H9 (cell line): Measurements from ENCODE around the gene ANXA10. TPM values are rescaled to one million over a fixed set of nuclear protein-coding genes. Genes with fewer than 3 reads are reported as not detected.
"Not testable (repeated sequence)": the region's sequence is repeated elsewhere in the genome, so short reads cannot be mapped to it uniquely, and the experiment has no call there.

Source experiments
- DNase-seq: peaks from one replicate; pipeline ENCODE4 v3.0.0-alpha.2; 2017
- H2AFZ ChIP-seq: one replicate; pipeline ENCODE4 v1.6.1; 2013; ENCODE audit warnings: mild to moderate bottlenecking, low read length, control low read depth, moderate library complexity
- H2AK5ac ChIP-seq: 2 replicates; pipeline ENCODE4 v1.6.1; 2013; ENCODE audit warnings: low read length, control low read depth, mixed read lengths; ENCODE audit not compliant: insufficient read length
- H2BK120ac ChIP-seq: one replicate; pipeline ENCODE4 v1.6.1; 2013; ENCODE audit warnings: low read depth, mild to moderate bottlenecking, low read length, control low read depth, inconsistent platforms; ENCODE audit not compliant: poor library complexity, severe bottlenecking
- H2BK12ac ChIP-seq: 2 replicates; pipeline ENCODE4 v1.6.1; 2013; ENCODE audit warnings: low read length, control low read depth, mixed read lengths, low read depth; ENCODE audit not compliant: insufficient read length
- H2BK15ac ChIP-seq: 2 replicates; pipeline ENCODE4 v1.6.1; 2013; ENCODE audit warnings: low read depth, low read length, control low read depth
- H2BK20ac ChIP-seq: one replicate; pipeline ENCODE4 v1.6.1; 2013; ENCODE audit warnings: low read depth, mild to moderate bottlenecking, low read length, control low read depth, inconsistent platforms; ENCODE audit not compliant: poor library complexity, severe bottlenecking
- H2BK5ac ChIP-seq: 2 replicates; pipeline ENCODE4 v1.6.1; 2013; ENCODE audit warnings: low read length, control low read depth, mixed read lengths; ENCODE audit not compliant: insufficient read length
- H3K14ac ChIP-seq: 2 replicates; pipeline ENCODE4 v1.6.1; 2013; ENCODE audit warnings: low read length, control low read depth; ENCODE audit not compliant: insufficient read depth
- H3K18ac ChIP-seq: 2 replicates; pipeline ENCODE4 v1.6.1; 2013; ENCODE audit warnings: low read depth, mild to moderate bottlenecking, mixed read lengths, low read length, control low read depth; ENCODE audit not compliant: insufficient read length
- H3K23ac ChIP-seq: 2 replicates; pipeline ENCODE4 v1.6.1; 2013; ENCODE audit warnings: low read length, control low read depth, mixed read lengths, low read depth; ENCODE audit not compliant: insufficient read length
- H3K23me2 ChIP-seq: 2 replicates; pipeline ENCODE4 v1.6.1; 2013; ENCODE audit warnings: low read depth, mild to moderate bottlenecking, mixed read lengths, low read length, control low read depth; ENCODE audit not compliant: insufficient read length, poor library complexity, severe bottlenecking
- H3K27ac ChIP-seq: 2 replicates; pipeline ENCODE4 v1.5.1; 2013; ENCODE audit warnings: low read length, control low read depth, mixed read lengths, low read depth; ENCODE audit not compliant: insufficient read length
- H3K27me3 ChIP-seq: 2 replicates; pipeline ENCODE4 v1.6.1; 2013; ENCODE audit warnings: low read length, control low read depth, inconsistent platforms; ENCODE audit not compliant: insufficient read depth
- H3K4ac ChIP-seq: 2 replicates; pipeline ENCODE4 v1.6.1; 2013; ENCODE audit warnings: low read depth, mild to moderate bottlenecking, control low read depth, inconsistent platforms, low read length, moderate library complexity
- H3K4me1 ChIP-seq: 2 replicates; pipeline ENCODE4 v1.6.1; 2013; ENCODE audit warnings: low read length, control low read depth, inconsistent platforms; ENCODE audit not compliant: insufficient read depth
- H3K4me2 ChIP-seq: 2 replicates; pipeline ENCODE4 v1.6.1; 2013; ENCODE audit warnings: low read length, control low read depth, mixed read lengths; ENCODE audit not compliant: insufficient read length, insufficient read depth
- H3K56ac ChIP-seq: 2 replicates; pipeline ENCODE4 v1.6.1; 2013; ENCODE audit warnings: low read depth, mild to moderate bottlenecking, mixed read lengths, low read length, control low read depth; ENCODE audit not compliant: insufficient read length
- H3K79me1 ChIP-seq: 2 replicates; pipeline ENCODE4 v1.6.1; 2013; ENCODE audit warnings: low read depth, mild to moderate bottlenecking, moderate library complexity, low read length, control low read depth, inconsistent platforms; ENCODE audit not compliant: insufficient read depth, poor library complexity, severe bottlenecking
- H3K79me2 ChIP-seq: 2 replicates; pipeline ENCODE4 v1.6.1; 2013; ENCODE audit warnings: low read length, control low read depth, inconsistent platforms; ENCODE audit not compliant: insufficient read depth
- H3K9ac ChIP-seq: 2 replicates; pipeline ENCODE4 v1.6.1; 2013; ENCODE audit warnings: low read length, control low read depth, mixed read lengths; ENCODE audit not compliant: insufficient read length; ENCODE audit errors: extremely low read depth
- H3K9me3 ChIP-seq: one replicate; pipeline ENCODE4 v1.6.1; 2013; ENCODE audit warnings: low read depth, low read length, inconsistent platforms; ENCODE audit not compliant: control insufficient read depth
- H3T11ph ChIP-seq: one replicate; pipeline ENCODE4 v1.6.1; 2013; ENCODE audit warnings: mild to moderate bottlenecking, low read length, control low read depth, inconsistent platforms
- H4K20me1 ChIP-seq: one replicate; pipeline ENCODE4 v1.6.1; 2013; ENCODE audit not compliant: control insufficient read depth, insufficient read length, insufficient read depth
- H4K5ac ChIP-seq: 2 replicates; pipeline ENCODE4 v1.6.1; 2013; ENCODE audit warnings: low read depth, mild to moderate bottlenecking, mixed read lengths, low read length, control low read depth; ENCODE audit not compliant: insufficient read length
- H4K8ac ChIP-seq: replicated peaks from 2 replicates; pipeline ENCODE4 v1.6.1; 2013; ENCODE audit warnings: low read length, control low read depth, mixed read lengths, low read depth; ENCODE audit not compliant: insufficient read length
- H4K91ac ChIP-seq: 2 replicates; pipeline ENCODE4 v1.6.1; 2013; ENCODE audit warnings: low read depth, mild to moderate bottlenecking, moderate library complexity, mixed read lengths, low read length, control low read depth; ENCODE audit not compliant: insufficient read length
- H3K27ac Mint-ChIP-seq, 3 experiments: 2 replicates in 2 of 3; 3 replicates in 1 of 3; pipeline ENCODE4 v1.8.0; 2020 to 2021; ENCODE audit warnings: mixed read lengths in 3 of 3, mild to moderate bottlenecking in 1 of 3, moderate library complexity in 1 of 3
- H3K27me3 Mint-ChIP-seq: 2 replicates; pipeline ENCODE4 v1.8.0; 2021; ENCODE audit warnings: low read depth, mild to moderate bottlenecking, moderate library complexity, mixed read lengths
- H3K36me3 Mint-ChIP-seq, 3 experiments: 2 replicates in 2 of 3; 3 replicates in 1 of 3; pipeline ENCODE4 v1.8.0; 2020 to 2021; ENCODE audit warnings: low read depth in 3 of 3, mixed read lengths in 3 of 3; ENCODE audit not compliant: insufficient read depth in 1 of 3
- H3K4me1 Mint-ChIP-seq, 2 experiments: 2 replicates each; pipeline ENCODE4 v1.8.0; 2020; ENCODE audit warnings: mixed read lengths in 2 of 2
- H3K4me3 Mint-ChIP-seq, 2 experiments: 2 replicates in 1 of 2; 3 replicates in 1 of 2; pipeline ENCODE4 v1.8.0; 2020 to 2021; ENCODE audit warnings: mild to moderate bottlenecking in 2 of 2, mixed read lengths in 2 of 2, moderate library complexity in 1 of 2
- H3K9me3 Mint-ChIP-seq, 2 experiments: 2 replicates in 1 of 2; 3 replicates in 1 of 2; pipeline ENCODE4 v1.8.0; 2020; ENCODE audit warnings: mild to moderate bottlenecking in 2 of 2, mixed read lengths in 2 of 2, moderate library complexity in 1 of 2
- WGBS: extraction: QIAGEN DNeasy Blood & Tissue Kit; methylation state at CpG from one replicate; pipeline ENCODE4 v1.1.7; 2013; ENCODE audit warnings: missing lambda C conversion rate, low lambda C conversion rate, mixed read lengths; ENCODE audit not compliant: insufficient read length; ENCODE audit errors: extremely low coverage; 5-methylcytosine and 5-hydroxymethylcytosine counted together
- total RNA-seq: library from RNA; stranded (reverse); gene quantifications from 2 replicates; pipeline ENCODE4 v1.2.1, GENCODE V29; 2021
- TF ChIP-seq, protein P1 (sequence below): fragments of 200-600 bp; sonication (generic); conservative IDR thresholded peaks from 3 replicates; pipeline ENCODE4 v1.8.0; 2021; ENCODE audit warnings: antibody characterized with exemption, mild to moderate bottlenecking

The ANXA10 gene
- total RNA-seq, 1 experiment from 2014 or later: not detected

GRCh38 chr4:168109527-168109926, 17.2 kb downstream of the ANXA10 start:
- Mint-ChIP-seq H3K9me3 (peaks cover 0 to 7% of the 10 kb centered on the region in 2 experiments; a peak in 3 of 5 replicates), H3K27ac (no peak overlapping the region), H3K4me3 (no peak overlapping the region), H3K36me3 (no peaks in the 10 kb centered on the region), H3K27me3 (no peaks in the 10 kb centered on the region), H3K4me1 (no peaks in the 10 kb centered on the region)
- H2BK12ac ChIP-seq: no peak overlapping the region
- no peaks in the 10 kb centered on the region for H3K4me1 ChIP-seq
- H3K9ac ChIP-seq: no peak overlapping the region
- no peak overlapping the region for H3T11ph ChIP-seq
- H3K4me2 ChIP-seq: no peak overlapping the region
- no peak overlapping the region for H2BK15ac ChIP-seq
- H4K20me1 ChIP-seq: no peaks in the 10 kb centered on the region
- H3K9me3 ChIP-seq: no peaks in the 10 kb centered on the region
- H3K79me1 ChIP-seq: no peaks in the 10 kb centered on the region
- TF ChIP-seq, protein P1, sequence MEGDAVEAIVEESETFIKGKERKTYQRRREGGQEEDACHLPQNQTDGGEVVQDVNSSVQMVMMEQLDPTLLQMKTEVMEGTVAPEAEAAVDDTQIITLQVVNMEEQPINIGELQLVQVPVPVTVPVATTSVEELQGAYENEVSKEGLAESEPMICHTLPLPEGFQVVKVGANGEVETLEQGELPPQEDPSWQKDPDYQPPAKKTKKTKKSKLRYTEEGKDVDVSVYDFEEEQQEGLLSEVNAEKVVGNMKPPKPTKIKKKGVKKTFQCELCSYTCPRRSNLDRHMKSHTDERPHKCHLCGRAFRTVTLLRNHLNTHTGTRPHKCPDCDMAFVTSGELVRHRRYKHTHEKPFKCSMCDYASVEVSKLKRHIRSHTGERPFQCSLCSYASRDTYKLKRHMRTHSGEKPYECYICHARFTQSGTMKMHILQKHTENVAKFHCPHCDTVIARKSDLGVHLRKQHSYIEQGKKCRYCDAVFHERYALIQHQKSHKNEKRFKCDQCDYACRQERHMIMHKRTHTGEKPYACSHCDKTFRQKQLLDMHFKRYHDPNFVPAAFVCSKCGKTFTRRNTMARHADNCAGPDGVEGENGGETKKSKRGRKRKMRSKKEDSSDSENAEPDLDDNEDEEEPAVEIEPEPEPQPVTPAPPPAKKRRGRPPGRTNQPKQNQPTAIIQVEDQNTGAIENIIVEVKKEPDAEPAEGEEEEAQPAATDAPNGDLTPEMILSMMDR: no peak
- H3K23me2 ChIP-seq: no peaks in the 10 kb centered on the region
- no peak overlapping the region for H3K14ac ChIP-seq
- H4K8ac ChIP-seq: no peak overlapping the region
- H3K23ac ChIP-seq: no peak overlapping the region
- no peak overlapping the region for H2BK120ac ChIP-seq
- no peak overlapping the region for H2AK5ac ChIP-seq
- no peak overlapping the region for H2BK20ac ChIP-seq
- H4K5ac ChIP-seq: no peak overlapping the region
- H2BK5ac ChIP-seq: no peak overlapping the region
- H3K18ac ChIP-seq: no peak overlapping the region
- H3K4ac ChIP-seq: no peak overlapping the region
- no peak overlapping the region for H4K91ac ChIP-seq
- H3K56ac ChIP-seq: no peak overlapping the region
- H3K79me2 ChIP-seq: no peaks in the 10 kb centered on the region
- no peaks in the 10 kb centered on the region for H3K27me3 ChIP-seq
- H3K27ac ChIP-seq: no peak overlapping the region
- DNase-seq: no peak
- no peak overlapping the region for H2AFZ ChIP-seq

DNA sequence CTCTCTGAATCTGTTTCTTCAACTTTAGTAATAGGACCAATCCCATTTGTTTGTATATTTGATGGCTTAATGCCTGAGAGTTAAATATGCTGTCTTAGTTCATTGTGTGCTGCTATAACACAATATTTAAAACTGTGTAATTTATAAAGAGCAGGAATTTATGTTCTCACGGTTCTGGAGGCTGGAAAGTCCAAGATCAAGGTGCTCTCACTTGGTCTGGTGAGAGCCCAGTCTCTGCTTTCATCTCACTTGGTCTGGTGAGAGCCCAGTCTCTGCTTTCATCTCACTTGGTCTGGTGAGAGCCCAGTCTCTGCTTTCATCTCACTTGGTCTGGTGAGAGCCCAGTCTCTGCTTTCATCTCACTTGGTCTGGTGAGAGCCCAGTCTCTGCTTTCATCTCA, 20.7 kb downstream of the ANXA10 start:
- H3K27me3 ChIP-seq, H4K5ac ChIP-seq, H3K79me1 ChIP-seq, H4K91ac ChIP-seq, H3K4me2 ChIP-seq, H3K27me3 Mint-ChIP-seq, DNase-seq, H3T11ph ChIP-seq, H3K4me1 Mint-ChIP-seq, H2AFZ ChIP-seq, H3K27ac Mint-ChIP-seq, H4K20me1 ChIP-seq, H2BK15ac ChIP-seq, H2BK5ac ChIP-seq, H3K56ac ChIP-seq, H3K36me3 Mint-ChIP-seq, H2BK20ac ChIP-seq, H3K9me3 Mint-ChIP-seq, H3K14ac ChIP-seq, H3K18ac ChIP-seq, H3K9ac ChIP-seq, H3K79me2 ChIP-seq, H3K23ac ChIP-seq, H3K23me2 ChIP-seq, H3K4me3 Mint-ChIP-seq, H3K27ac ChIP-seq, H2BK12ac ChIP-seq, H2BK120ac ChIP-seq, H3K4me1 ChIP-seq, H3K9me3 ChIP-seq, H3K4ac ChIP-seq, H4K8ac ChIP-seq, H2AK5ac ChIP-seq: not testable (repeated sequence)
- no CpG with 5 or more reads among the region's 1 CpG for WGBS
